Loucy (cell line): ENCODE data around the gene SNX10.

Experiments used
- H2AFZ ChIP-seq: fragments of 200-600 bp; sonication (generic); 2 replicates; pipeline ENCODE4 v1.6.0; 2016; ENCODE audit warnings: antibody characterized with exemption, mild to moderate bottlenecking, low read length, moderate library complexity
- H3F3A ChIP-seq: fragments of 200-600 bp; 2 replicates; pipeline ENCODE4 v1.6.0; 2016; ENCODE audit warnings: antibody characterized with exemption, low read depth, mild to moderate bottlenecking
- H3K27me3 ChIP-seq: fragments of 200-600 bp; sonication (generic); 2 replicates; pipeline ENCODE4 v1.6.1; 2014; ENCODE audit warnings: low read length, mild to moderate bottlenecking; ENCODE audit not compliant: insufficient read depth, poor library complexity, severe bottlenecking
- H3K36me3 ChIP-seq: fragments of 200-600 bp; sonication (generic); 2 replicates; pipeline ENCODE4 v1.6.1; 2016; ENCODE audit warnings: low read length; ENCODE audit not compliant: insufficient read depth
- H3K4me1 ChIP-seq: fragments of 200-600 bp; sonication (generic); 2 replicates; pipeline ENCODE4 v1.5.1; 2014; ENCODE audit warnings: low read length, mild to moderate bottlenecking; ENCODE audit not compliant: insufficient read depth, poor library complexity, severe bottlenecking
- H3K4me2 ChIP-seq: fragments of 200-600 bp; sonication (generic); 2 replicates; pipeline ENCODE4 v1.6.0; 2014; ENCODE audit warnings: antibody characterized with exemption, low read length, low read depth, mild to moderate bottlenecking; ENCODE audit not compliant: poor library complexity, severe bottlenecking
- H3K4me3 ChIP-seq: fragments of 200-600 bp; sonication (generic); 2 replicates; pipeline ENCODE4 v1.5.1; 2014; ENCODE audit warnings: low read length, mild to moderate bottlenecking, mixed read lengths; ENCODE audit not compliant: poor library complexity, severe bottlenecking
- H3K79me2 ChIP-seq: fragments of 200-600 bp; sonication (generic); 2 replicates; pipeline ENCODE4 v1.6.1; 2014; ENCODE audit warnings: low read length; ENCODE audit not compliant: insufficient read depth
- H3K9ac ChIP-seq: fragments of 200-600 bp; sonication (generic); 2 replicates; pipeline ENCODE4 v1.6.0; 2014; ENCODE audit warnings: mild to moderate bottlenecking, low read depth, low read length, moderate library complexity; ENCODE audit not compliant: poor library complexity, severe bottlenecking
- H3K9me2 ChIP-seq: fragments of 200-600 bp; sonication (generic); replicated peaks from 2 replicates; pipeline ENCODE4 v1.6.1; 2016; ENCODE audit warnings: low read depth, low read length, mixed read lengths
- H3K9me3 ChIP-seq: fragments of 200-600 bp; sonication (generic); 2 replicates; pipeline ENCODE4 v1.6.1; 2014; ENCODE audit warnings: mild to moderate bottlenecking, antibody characterized with exemption, low read length, low read depth; ENCODE audit not compliant: insufficient read depth
- H4K20me1 ChIP-seq: fragments of 200-600 bp; sonication (generic); 2 replicates; pipeline ENCODE4 v1.6.0; 2014; ENCODE audit warnings: antibody characterized with exemption, low read length, mild to moderate bottlenecking; ENCODE audit not compliant: insufficient read depth, poor library complexity, severe bottlenecking
- EZH2phosphoT487 ChIP-seq: fragments of 200-600 bp; IDR thresholded peaks from 2 replicates; pipeline ENCODE4 v1.6.1; 2018; ENCODE audit warnings: antibody characterized with exemption, mild to moderate bottlenecking, moderate library complexity, borderline replicate concordance
- TF ChIP-seq, protein P1 (sequence below): fragments of 200-600 bp; sonication (generic); conservative IDR thresholded peaks from 2 replicates; pipeline ENCODE4 v1.5.1; 2014; ENCODE audit warnings: mild to moderate bottlenecking, antibody characterized with exemption, low read length

Gene SNX10

DNA sequence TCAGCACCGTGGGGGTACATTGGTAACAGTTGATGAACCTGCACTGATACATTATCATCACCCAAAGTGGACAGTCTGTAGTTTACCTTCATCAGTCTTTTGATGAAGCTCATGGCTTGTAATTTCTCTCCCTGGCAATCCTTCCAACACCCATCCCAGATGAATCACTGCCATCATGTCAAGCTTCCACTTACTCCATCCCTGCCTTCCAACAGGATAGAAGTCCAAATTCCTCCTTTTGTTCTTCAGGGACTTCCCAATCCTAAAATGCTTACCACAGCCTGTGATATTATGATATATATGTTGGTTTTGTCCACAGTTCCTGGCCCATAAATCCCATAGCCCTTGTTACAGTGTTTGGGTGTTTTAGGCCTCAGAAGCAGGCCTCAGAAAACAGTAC is 16.1 kb downstream of the SNX10 start:
- Histone ChIP-seq H4K20me1 (no peaks in the 10 kb centered on the region), H3K9me2 (no peaks in the 10 kb centered on the region), H3K4me3 (no peak overlapping the region), H3K36me3 (no peaks in the 10 kb centered on the region), H3K4me1 (peaks cover 5% of the 10 kb centered on the region), H3K9ac (no peak overlapping the region), H3K4me2 (no peak overlapping the region), H2AFZ (no peak overlapping the region), H3K79me2 (no peaks in the 10 kb centered on the region), H3K9me3 (no peaks in the 10 kb centered on the region), H3K27me3 (no peaks in the 10 kb centered on the region), H3F3A (no peaks in the 10 kb centered on the region)
- no peak for TF ChIP-seq EZH2phosphoT487
- TF ChIP-seq, protein P1, sequence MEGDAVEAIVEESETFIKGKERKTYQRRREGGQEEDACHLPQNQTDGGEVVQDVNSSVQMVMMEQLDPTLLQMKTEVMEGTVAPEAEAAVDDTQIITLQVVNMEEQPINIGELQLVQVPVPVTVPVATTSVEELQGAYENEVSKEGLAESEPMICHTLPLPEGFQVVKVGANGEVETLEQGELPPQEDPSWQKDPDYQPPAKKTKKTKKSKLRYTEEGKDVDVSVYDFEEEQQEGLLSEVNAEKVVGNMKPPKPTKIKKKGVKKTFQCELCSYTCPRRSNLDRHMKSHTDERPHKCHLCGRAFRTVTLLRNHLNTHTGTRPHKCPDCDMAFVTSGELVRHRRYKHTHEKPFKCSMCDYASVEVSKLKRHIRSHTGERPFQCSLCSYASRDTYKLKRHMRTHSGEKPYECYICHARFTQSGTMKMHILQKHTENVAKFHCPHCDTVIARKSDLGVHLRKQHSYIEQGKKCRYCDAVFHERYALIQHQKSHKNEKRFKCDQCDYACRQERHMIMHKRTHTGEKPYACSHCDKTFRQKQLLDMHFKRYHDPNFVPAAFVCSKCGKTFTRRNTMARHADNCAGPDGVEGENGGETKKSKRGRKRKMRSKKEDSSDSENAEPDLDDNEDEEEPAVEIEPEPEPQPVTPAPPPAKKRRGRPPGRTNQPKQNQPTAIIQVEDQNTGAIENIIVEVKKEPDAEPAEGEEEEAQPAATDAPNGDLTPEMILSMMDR: no peak

DNA sequence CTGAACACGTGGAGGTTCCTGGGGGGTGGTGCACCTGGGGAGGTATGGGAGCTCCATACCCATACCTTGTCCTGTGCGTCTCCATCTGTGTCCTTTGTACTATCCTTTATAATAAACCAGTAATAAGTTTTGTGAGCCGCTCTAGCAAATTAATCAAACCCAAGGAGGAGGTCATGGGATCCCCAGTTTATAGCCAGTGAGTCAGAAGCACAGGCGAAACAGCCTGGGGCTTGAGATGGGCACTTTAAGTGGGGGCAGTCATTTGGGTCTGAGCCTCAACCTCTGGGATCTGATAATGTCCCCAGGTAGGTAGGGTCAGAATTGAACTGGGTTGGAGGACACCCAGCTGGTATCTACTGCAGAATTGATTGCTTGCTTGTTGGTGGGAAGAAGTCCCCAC is 16.9 kb downstream of the SNX10 start:
- peaks cover 5% of the 10 kb centered on the region for H3K4me1 ChIP-seq
- no peak overlapping the region for H3K4me2 ChIP-seq
- no peaks in the 10 kb centered on the region for H3K27me3 ChIP-seq
- no peaks in the 10 kb centered on the region for H3K9me2 ChIP-seq
- TF ChIP-seq, protein P1: no peak
- TF ChIP-seq EZH2phosphoT487: no peak
- H3K9me3 ChIP-seq: no peaks in the 10 kb centered on the region
- H2AFZ ChIP-seq: no peak overlapping the region
- H3K36me3 ChIP-seq: no peaks in the 10 kb centered on the region
- no peaks in the 10 kb centered on the region for H3F3A ChIP-seq
- H3K79me2 ChIP-seq: no peaks in the 10 kb centered on the region; the same call in 1 of the 2 replicates
- H4K20me1 ChIP-seq: no peaks in the 10 kb centered on the region
- no peak overlapping the region for H3K4me3 ChIP-seq
- H3K9ac ChIP-seq: no peak overlapping the region

DNA sequence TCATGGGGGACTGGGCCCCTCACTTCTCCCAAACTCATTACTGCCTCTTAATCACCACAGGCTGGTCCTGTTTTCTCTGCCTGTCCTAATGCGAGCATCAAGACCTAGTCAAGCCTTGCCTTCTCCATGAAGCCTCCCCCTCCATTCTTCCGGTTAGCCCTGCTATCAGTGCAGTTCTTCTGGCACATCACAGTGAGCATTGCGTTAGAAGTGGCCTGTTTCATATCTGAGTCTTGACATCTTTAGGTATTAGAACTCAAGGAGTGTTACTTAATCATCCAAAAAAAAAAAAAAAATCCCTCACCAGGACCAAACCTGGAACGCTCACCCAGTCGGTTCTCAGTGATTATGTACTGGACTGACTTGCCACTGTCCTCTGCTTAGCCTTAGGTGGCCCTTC is 17.4 kb downstream of the SNX10 start:
- H3K4me3 ChIP-seq: no peak overlapping the region
- no peaks in the 10 kb centered on the region for H3K9me3 ChIP-seq
- no peaks in the 10 kb centered on the region for H3K27me3 ChIP-seq
- H4K20me1 ChIP-seq: no peaks in the 10 kb centered on the region
- H3K4me2 ChIP-seq: no peak overlapping the region
- TF ChIP-seq, protein P1: no peak
- no peak for TF ChIP-seq EZH2phosphoT487
- H2AFZ ChIP-seq: no peak overlapping the region
- no peak overlapping the region for H3K9ac ChIP-seq
- no peaks in the 10 kb centered on the region for H3F3A ChIP-seq
- no peaks in the 10 kb centered on the region; the same call in 1 of the 2 replicates for H3K79me2 ChIP-seq
- no peaks in the 10 kb centered on the region for H3K9me2 ChIP-seq
- H3K4me1 ChIP-seq: peaks cover 5% of the 10 kb centered on the region
- H3K36me3 ChIP-seq: no peaks in the 10 kb centered on the region
